ENCODE measurements around the gene GAREM1.

GAREM1 gene

DNA sequence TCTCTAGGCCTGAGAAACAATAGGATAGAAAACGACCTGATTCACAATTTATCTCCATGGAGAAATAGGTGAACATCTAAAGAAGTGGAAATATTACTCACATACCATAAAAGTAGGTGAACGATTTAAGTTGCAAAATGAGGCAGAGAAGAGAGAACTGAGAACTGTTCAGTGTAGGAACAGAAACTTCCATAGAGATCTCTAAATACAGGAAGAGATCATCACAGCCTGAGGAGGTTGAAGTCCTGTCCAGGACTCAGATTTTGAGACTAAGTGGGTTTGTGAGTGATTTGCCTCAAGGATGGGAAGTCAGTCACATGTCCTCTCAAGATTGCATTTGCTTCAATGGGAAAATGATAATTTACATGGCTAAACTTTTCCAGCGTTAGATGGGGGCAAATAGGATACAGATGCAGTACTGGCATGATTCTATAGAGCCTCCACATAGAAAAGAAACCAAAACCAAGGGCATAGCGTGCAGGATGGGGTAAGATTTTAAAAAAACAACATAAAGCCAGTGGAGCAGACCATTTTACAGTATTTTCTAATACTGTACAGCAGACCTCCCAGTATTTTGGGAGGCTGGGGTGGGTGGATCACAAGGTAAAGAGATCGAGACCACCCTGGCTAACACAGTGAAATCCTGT is 212.0 kb downstream of the GAREM1 start:
- H3K27ac ChIP-seq (ENCODE audit: low read depth, low read length), result no peak overlapping the region
- no peak overlapping the region for H3K4me3 ChIP-seq (ENCODE audit: low read depth in 1 of 2, low read length in 2 of 2)
- H3K36me3 ChIP-seq (ENCODE audit: control insufficient read depth in 1 of 2, insufficient read depth in 2 of 2, low read length in 2 of 2), result no peaks in the 10 kb centered on the region
- no peaks in the 10 kb centered on the region for H3K9me3 ChIP-seq (ENCODE audit: control insufficient read depth in 1 of 2, low read length in 2 of 2)
- H3K4me1 ChIP-seq (ENCODE audit: control insufficient read depth in 1 of 2, insufficient read depth in 2 of 2, low read length in 2 of 2), result peaks cover 6 to 12% of the 10 kb centered on the region in 2 donors
- H3K27me3 ChIP-seq (ENCODE audit: control insufficient read depth in 1 of 2, insufficient read depth in 2 of 2, low read length in 2 of 2), result no peaks in the 10 kb centered on the region
- H3K9ac ChIP-seq (ENCODE audit: low read depth in 1 of 2, low read length in 2 of 2), result no peak overlapping the region

DNA sequence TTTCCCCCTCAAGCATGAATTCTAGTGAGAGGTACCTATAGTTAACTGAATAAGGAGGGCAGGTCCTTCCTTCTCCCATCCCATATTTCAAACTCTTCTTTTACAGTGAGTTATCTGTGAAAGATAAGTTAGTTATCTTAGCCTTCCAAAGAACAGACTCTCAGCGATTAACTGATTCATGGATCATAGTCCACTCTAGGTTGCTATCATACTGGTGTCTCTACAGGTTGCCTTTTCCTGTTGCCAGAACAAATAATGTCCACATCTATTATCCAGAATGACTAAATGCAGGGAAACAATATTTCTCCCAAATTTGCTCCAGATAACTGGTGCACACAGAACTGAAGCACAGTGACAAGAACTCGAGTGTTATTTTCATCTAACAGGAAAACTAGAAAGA is 212.5 kb downstream of the GAREM1 start:
- peaks cover 6 to 12% of the 10 kb centered on the region in 2 donors for H3K4me1 ChIP-seq (ENCODE audit: control insufficient read depth in 1 of 2, insufficient read depth in 2 of 2, low read length in 2 of 2)
- H3K9ac ChIP-seq (ENCODE audit: low read depth in 1 of 2, low read length in 2 of 2), result no peak overlapping the region
- no peak overlapping the region for H3K4me3 ChIP-seq (ENCODE audit: low read depth in 1 of 2, low read length in 2 of 2)
- H3K9me3 ChIP-seq (ENCODE audit: control insufficient read depth in 1 of 2, low read length in 2 of 2), result no peaks in the 10 kb centered on the region
- no peaks in the 10 kb centered on the region for H3K27me3 ChIP-seq (ENCODE audit: control insufficient read depth in 1 of 2, insufficient read depth in 2 of 2, low read length in 2 of 2)
- H3K27ac ChIP-seq (ENCODE audit: low read depth, low read length), result no peak overlapping the region
- H3K36me3 ChIP-seq (ENCODE audit: control insufficient read depth in 1 of 2, insufficient read depth in 2 of 2, low read length in 2 of 2), result no peaks in the 10 kb centered on the region

DNA sequence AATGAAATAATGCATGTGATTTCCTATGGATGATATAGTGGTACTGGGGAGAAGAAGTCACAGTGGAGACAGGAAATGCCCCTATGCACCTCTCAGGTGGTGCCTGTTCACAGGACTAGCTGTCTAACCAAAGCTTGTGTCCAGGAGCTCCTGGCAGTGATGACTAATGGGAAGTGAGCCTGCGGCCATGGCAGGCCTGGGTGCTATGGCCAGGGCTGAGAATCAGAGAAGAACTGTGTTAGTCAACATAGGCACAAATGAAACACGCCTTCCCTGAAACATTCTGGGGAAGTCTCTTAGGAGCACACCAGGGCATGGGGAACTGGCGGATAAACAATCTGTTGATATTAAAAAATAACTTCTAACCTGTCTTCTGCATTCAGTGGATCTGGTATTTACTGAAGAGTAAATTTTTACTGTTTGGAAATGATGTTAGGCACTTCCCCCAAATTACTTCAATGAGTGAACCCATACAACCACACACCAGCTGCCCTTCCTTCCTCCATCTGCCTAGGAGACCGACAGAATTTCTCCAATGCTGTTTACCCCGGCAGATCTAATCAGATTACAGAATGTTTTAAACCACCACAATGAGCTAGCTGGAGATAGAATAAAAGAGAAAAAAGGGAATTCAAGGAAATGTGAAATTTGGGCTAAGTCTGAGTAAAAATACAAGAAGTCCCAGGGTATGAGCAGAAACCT is 213.4 kb downstream of the GAREM1 start:
- H3K36me3 ChIP-seq (ENCODE audit: control insufficient read depth in 1 of 2, insufficient read depth in 2 of 2, low read length in 2 of 2), result no peaks in the 10 kb centered on the region
- H3K9me3 ChIP-seq (ENCODE audit: control insufficient read depth in 1 of 2, low read length in 2 of 2), result no peaks in the 10 kb centered on the region
- no peak overlapping the region for H3K9ac ChIP-seq (ENCODE audit: low read depth in 1 of 2, low read length in 2 of 2)
- no peak overlapping the region for H3K4me3 ChIP-seq (ENCODE audit: low read depth in 1 of 2, low read length in 2 of 2)
- no peak overlapping the region for H3K27ac ChIP-seq (ENCODE audit: low read depth, low read length)
- H3K4me1 ChIP-seq (ENCODE audit: control insufficient read depth in 1 of 2, insufficient read depth in 2 of 2, low read length in 2 of 2), result peaks cover 6 to 12% of the 10 kb centered on the region in 2 donors
- no peaks in the 10 kb centered on the region for H3K27me3 ChIP-seq (ENCODE audit: control insufficient read depth in 1 of 2, insufficient read depth in 2 of 2, low read length in 2 of 2)

DNA sequence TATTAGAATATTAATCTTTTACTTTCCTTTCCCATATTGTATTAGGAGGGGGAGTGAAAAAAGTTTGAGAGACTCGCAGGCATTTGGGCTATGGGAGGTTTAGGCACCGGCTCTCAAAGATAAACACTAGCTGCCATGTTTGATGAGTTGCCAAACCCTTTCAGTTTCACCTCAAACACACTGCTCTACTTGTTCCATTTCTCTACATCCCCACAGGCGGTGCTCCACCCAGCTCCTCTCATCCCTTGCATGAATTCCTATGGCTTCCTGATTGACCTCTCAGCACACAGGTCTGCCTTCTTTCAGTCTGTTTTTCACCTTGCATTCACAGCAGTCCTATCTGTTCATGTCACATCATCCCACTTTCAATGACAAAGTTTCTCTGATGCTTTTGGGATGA is 215.1 kb downstream of the GAREM1 start:
- peaks cover 6 to 16% of the 10 kb centered on the region in 2 donors for H3K4me1 ChIP-seq (ENCODE audit: control insufficient read depth in 1 of 2, insufficient read depth in 2 of 2, low read length in 2 of 2)
- no peak overlapping the region for H3K27ac ChIP-seq (ENCODE audit: low read depth, low read length)
- H3K9ac ChIP-seq (ENCODE audit: low read depth in 1 of 2, low read length in 2 of 2), result no peak overlapping the region
- H3K4me3 ChIP-seq (ENCODE audit: low read depth in 1 of 2, low read length in 2 of 2), result no peak overlapping the region
- H3K9me3 ChIP-seq (ENCODE audit: control insufficient read depth in 1 of 2, low read length in 2 of 2), result no peaks in the 10 kb centered on the region
- no peaks in the 10 kb centered on the region for H3K27me3 ChIP-seq (ENCODE audit: control insufficient read depth in 1 of 2, insufficient read depth in 2 of 2, low read length in 2 of 2)
- no peaks in the 10 kb centered on the region for H3K36me3 ChIP-seq (ENCODE audit: control insufficient read depth in 1 of 2, insufficient read depth in 2 of 2, low read length in 2 of 2)

DNA sequence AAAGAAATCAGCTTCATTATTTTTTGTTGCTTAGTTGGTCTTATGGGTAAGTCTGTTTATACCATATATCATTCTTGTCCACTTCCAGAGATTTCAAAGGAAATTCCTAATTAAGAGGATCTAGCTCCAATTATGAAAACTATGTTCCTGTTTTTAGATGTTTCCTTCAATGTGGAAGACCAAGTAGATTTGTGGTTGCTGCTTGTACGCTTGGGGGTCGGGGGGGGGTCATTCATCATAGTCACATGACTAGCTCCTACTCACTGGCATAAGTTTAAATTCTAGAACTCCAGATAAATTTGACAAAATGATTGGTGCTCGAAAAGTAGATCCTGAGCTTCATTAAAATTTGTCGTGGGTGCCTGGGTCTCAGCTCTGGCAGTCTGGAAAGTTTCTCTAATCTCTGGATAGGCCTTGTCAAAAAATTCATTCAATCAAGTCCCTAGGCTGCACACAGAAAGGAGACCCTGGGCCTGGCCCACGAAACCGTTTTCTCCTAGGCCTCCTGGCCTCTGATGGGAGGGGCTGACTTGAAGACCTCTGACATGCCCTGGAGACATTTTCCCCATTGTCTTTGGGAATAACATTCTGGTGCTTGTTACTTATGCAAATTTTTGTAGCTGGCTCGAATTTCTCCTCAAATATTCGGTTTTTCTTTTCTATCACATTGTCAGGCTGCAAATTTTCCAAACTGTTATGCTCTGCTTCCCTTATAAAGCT is 218.4 kb downstream of the GAREM1 start:
- Histone ChIP-seq H3K9me3 (ENCODE audit: control insufficient read depth in 1 of 2, low read length in 2 of 2) (no peaks in the 10 kb centered on the region), H3K27me3 (ENCODE audit: control insufficient read depth in 1 of 2, insufficient read depth in 2 of 2, low read length in 2 of 2) (no peaks in the 10 kb centered on the region), H3K4me1 (ENCODE audit: control insufficient read depth in 1 of 2, insufficient read depth in 2 of 2, low read length in 2 of 2) (peaks cover 0 to 4% of the 10 kb centered on the region in 2 donors), H3K36me3 (ENCODE audit: control insufficient read depth in 1 of 2, insufficient read depth in 2 of 2, low read length in 2 of 2) (no peaks in the 10 kb centered on the region), H3K4me3 (ENCODE audit: low read depth in 1 of 2, low read length in 2 of 2) (no peak overlapping the region), H3K27ac (ENCODE audit: low read depth, low read length) (no peak overlapping the region), H3K9ac (ENCODE audit: low read depth in 1 of 2, low read length in 2 of 2) (no peak overlapping the region)

DNA sequence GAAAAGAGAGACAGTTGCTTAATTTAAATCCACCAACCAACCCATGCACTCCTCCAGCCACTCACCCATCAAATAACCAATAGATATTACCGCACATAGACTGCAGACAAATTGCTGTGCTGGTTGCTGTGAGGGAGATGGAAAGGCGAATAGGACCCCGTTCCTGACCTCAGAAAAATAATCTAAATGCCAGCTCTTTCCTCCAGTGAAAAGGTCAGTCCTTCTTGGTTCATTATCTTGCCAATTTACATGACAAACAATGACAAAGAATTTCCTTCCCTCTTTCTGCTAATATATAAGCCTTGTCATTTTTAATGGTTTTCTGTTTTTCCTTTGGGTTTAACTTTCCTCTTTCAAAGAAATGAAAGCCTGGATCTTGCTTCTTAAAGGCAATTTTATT is 219.2 kb downstream of the GAREM1 start:
- Histone ChIP-seq H3K9ac (ENCODE audit: low read depth in 1 of 2, low read length in 2 of 2) (no peak overlapping the region), H3K36me3 (ENCODE audit: control insufficient read depth in 1 of 2, insufficient read depth in 2 of 2, low read length in 2 of 2) (no peaks in the 10 kb centered on the region), H3K27me3 (ENCODE audit: control insufficient read depth in 1 of 2, insufficient read depth in 2 of 2, low read length in 2 of 2) (no peaks in the 10 kb centered on the region), H3K4me3 (ENCODE audit: low read depth in 1 of 2, low read length in 2 of 2) (no peak overlapping the region), H3K9me3 (ENCODE audit: control insufficient read depth in 1 of 2, low read length in 2 of 2) (no peaks in the 10 kb centered on the region), H3K4me1 (ENCODE audit: control insufficient read depth in 1 of 2, insufficient read depth in 2 of 2, low read length in 2 of 2) (peaks cover 0 to 4% of the 10 kb centered on the region in 2 donors), H3K27ac (ENCODE audit: low read depth, low read length) (no peak overlapping the region)

DNA sequence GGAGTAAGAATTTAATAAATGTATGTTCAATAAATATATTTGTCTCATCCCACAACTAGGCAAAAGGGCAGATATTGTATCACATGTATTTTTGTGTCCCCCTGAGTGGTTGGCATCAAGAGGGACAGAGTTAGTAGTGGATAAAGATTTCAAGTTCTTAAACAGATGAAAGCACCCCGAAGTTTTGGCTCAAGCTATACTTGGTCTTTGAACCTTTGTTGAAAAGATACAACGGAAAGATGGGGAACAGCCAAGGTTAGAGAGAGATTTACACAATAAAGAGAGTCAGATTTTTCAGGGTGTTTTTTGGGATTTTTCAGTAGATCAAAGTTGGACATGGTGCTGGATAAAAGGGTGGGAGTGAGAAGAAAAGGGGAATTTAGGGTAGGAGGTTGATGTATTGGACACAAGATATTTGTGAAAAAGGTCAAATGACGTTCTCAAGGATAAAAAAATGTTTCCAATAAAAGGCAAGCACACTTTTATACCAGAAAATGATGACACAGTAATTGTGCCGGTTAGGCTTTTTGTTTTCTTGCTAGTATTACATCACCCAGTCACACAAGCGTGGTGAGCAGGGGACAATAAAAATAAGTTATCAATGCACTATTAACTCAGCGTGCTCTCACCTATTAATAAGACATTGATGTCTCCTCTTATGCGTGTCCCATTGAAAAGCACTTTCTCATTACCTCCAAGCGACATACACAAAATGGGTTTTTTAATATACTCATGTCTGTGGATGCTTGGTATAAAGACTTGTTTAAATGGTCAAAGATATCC is 221.3 kb downstream of the GAREM1 start:
- no peak overlapping the region for H3K9ac ChIP-seq (ENCODE audit: low read depth in 1 of 2, low read length in 2 of 2)
- no peaks in the 10 kb centered on the region for H3K9me3 ChIP-seq (ENCODE audit: control insufficient read depth in 1 of 2, low read length in 2 of 2)
- no peak overlapping the region for H3K27ac ChIP-seq (ENCODE audit: low read depth, low read length)
- no peaks in the 10 kb centered on the region for H3K27me3 ChIP-seq (ENCODE audit: control insufficient read depth in 1 of 2, insufficient read depth in 2 of 2, low read length in 2 of 2)
- peaks cover 0 to 4% of the 10 kb centered on the region in 2 donors for H3K4me1 ChIP-seq (ENCODE audit: control insufficient read depth in 1 of 2, insufficient read depth in 2 of 2, low read length in 2 of 2)
- H3K4me3 ChIP-seq (ENCODE audit: low read depth in 1 of 2, low read length in 2 of 2), result no peak overlapping the region
- no peaks in the 10 kb centered on the region for H3K36me3 ChIP-seq (ENCODE audit: control insufficient read depth in 1 of 2, insufficient read depth in 2 of 2, low read length in 2 of 2)

DNA sequence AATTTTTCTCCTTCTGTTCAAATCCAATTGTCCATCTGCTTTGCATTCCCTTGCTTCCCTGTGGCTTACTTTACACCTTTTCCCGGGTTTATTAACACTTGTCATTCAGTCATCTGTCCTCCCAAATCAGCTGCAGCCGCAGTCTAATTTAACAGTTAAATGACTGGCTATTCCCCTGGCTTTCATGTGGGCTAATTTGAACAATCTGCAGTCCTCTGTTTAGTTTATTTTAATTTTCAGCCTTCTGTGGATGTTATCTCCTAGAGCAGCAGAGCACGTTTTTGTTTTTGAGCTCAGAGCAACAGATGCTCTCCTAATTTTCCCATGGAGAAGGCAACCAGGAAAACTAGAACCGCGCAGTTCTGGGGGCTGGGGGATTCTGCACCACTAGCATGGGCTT is 225.8 kb downstream of the GAREM1 start:
- no peak overlapping the region for H3K27ac ChIP-seq (ENCODE audit: low read depth, low read length)
- no peaks in the 10 kb centered on the region for H3K36me3 ChIP-seq (ENCODE audit: control insufficient read depth in 1 of 2, insufficient read depth in 2 of 2, low read length in 2 of 2)
- H3K4me1 ChIP-seq (ENCODE audit: control insufficient read depth in 1 of 2, insufficient read depth in 2 of 2, low read length in 2 of 2), result no peaks in the 10 kb centered on the region
- no peaks in the 10 kb centered on the region for H3K9me3 ChIP-seq (ENCODE audit: control insufficient read depth in 1 of 2, low read length in 2 of 2)
- no peaks in the 10 kb centered on the region for H3K27me3 ChIP-seq (ENCODE audit: control insufficient read depth in 1 of 2, insufficient read depth in 2 of 2, low read length in 2 of 2)
- H3K9ac ChIP-seq (ENCODE audit: low read depth in 1 of 2, low read length in 2 of 2), result no peak overlapping the region
- H3K4me3 ChIP-seq (ENCODE audit: low read depth in 1 of 2, low read length in 2 of 2), result no peak overlapping the region

DNA sequence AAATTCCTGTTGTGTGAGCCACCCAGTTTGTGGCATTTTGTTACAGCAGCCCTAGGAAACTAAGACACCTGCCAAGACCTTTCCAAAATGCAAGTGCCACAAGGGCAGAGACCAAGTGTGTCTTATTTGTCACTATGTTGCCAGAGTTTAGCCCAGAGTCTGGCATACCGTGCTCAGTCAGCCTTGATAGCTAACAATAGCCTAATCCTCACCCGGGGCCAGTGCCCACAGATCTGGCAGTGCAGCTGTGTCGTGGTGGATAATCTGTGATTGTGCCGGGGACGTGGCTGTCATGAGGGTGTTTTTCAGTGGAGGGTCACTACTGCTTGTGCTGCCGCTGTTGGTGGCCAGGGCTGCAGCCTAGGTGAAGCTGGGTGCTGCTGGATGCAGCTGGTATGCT is 227.3 kb downstream of the GAREM1 start:
- Histone ChIP-seq H3K27me3 (ENCODE audit: control insufficient read depth in 1 of 2, insufficient read depth in 2 of 2, low read length in 2 of 2) (no peaks in the 10 kb centered on the region), H3K4me3 (ENCODE audit: low read depth in 1 of 2, low read length in 2 of 2) (no peak overlapping the region), H3K9ac (ENCODE audit: low read depth in 1 of 2, low read length in 2 of 2) (no peak overlapping the region), H3K9me3 (ENCODE audit: control insufficient read depth in 1 of 2, low read length in 2 of 2) (no peaks in the 10 kb centered on the region), H3K4me1 (ENCODE audit: control insufficient read depth in 1 of 2, insufficient read depth in 2 of 2, low read length in 2 of 2) (no peaks in the 10 kb centered on the region), H3K27ac (ENCODE audit: low read depth, low read length) (no peak overlapping the region), H3K36me3 (ENCODE audit: control insufficient read depth in 1 of 2, insufficient read depth in 2 of 2, low read length in 2 of 2) (no peaks in the 10 kb centered on the region)

DNA sequence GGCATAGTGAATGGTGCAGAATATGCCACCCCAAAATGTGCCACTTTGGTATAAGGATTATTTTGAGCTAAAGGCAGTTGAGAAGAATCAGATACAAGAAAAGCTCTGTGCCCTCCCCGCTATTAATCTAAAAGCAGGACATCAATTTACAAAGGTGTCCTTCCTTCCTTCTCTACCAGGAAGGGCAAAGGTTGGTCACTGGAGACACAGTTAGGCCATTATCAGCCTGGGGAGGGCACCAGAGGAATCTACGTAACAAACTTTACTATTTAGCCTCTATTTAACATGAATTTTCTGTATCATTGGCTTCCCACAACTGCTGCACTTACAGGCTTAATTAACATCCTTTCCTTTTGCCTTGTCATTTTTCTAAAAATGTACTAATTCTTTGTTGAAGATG is 228.3 kb downstream of the GAREM1 start:
- Histone ChIP-seq H3K27ac (ENCODE audit: low read depth, low read length) (no peak overlapping the region), H3K36me3 (ENCODE audit: control insufficient read depth in 1 of 2, insufficient read depth in 2 of 2, low read length in 2 of 2) (no peaks in the 10 kb centered on the region), H3K27me3 (ENCODE audit: control insufficient read depth in 1 of 2, insufficient read depth in 2 of 2, low read length in 2 of 2) (no peaks in the 10 kb centered on the region), H3K9me3 (ENCODE audit: control insufficient read depth in 1 of 2, low read length in 2 of 2) (no peaks in the 10 kb centered on the region), H3K9ac (ENCODE audit: low read depth in 1 of 2, low read length in 2 of 2) (no peak overlapping the region), H3K4me3 (ENCODE audit: low read depth in 1 of 2, low read length in 2 of 2) (no peak overlapping the region), H3K4me1 (ENCODE audit: control insufficient read depth in 1 of 2, insufficient read depth in 2 of 2, low read length in 2 of 2) (peaks cover 0 to 1% of the 10 kb centered on the region in 2 donors)

Data from duodenal mucosa (tissue), 2 donors.